ENCODE data around the gene EIPR1.
A peak's percentile ranks its signal among the peaks of the same experiment; 100 is the strongest.
"Not testable (repeated sequence)": the region's sequence is repeated elsewhere in the genome, so short reads cannot be mapped to it uniquely, and the experiment has no call there.

Gene EIPR1

GRCh38 chr2:3208179-3208578 lies 169.4 kb downstream of the EIPR1 start:
- no peak for DNase-seq

GRCh38 chr2:3207091-3207491 lies 170.5 kb downstream of the EIPR1 start:
- DNase-seq, result no peak

GRCh38 chr2:3205845-3206244 lies 171.8 kb downstream of the EIPR1 start:
- DNase-seq, result no peak

GRCh38 chr2:3204031-3204821 lies 173.4 kb downstream of the EIPR1 start:
- DNase-seq, result no peak

GRCh38 chr2:3203497-3204019 lies 174.1 kb downstream of the EIPR1 start:
- DNase-seq, result no peak

- DNase-seq, result no peak
Observed at GRCh38 chr2:3202926-3203325, 174.7 kb downstream of the EIPR1 start.

GRCh38 chr2:3201281-3201680 lies 176.3 kb downstream of the EIPR1 start:
- DNase-seq, result no peak

GRCh38 chr2:3200420-3200939 lies 177.1 kb downstream of the EIPR1 start:
- no peak for DNase-seq

- DNase-seq, result no peak
Observed at GRCh38 chr2:3199627-3200345, 177.8 kb downstream of the EIPR1 start.

GRCh38 chr2:3198671-3199192 lies 178.9 kb downstream of the EIPR1 start:
- not testable (repeated sequence) for DNase-seq

GRCh38 chr2:3198119-3198518 lies 179.5 kb downstream of the EIPR1 start:
- peak; percentile 53 for DNase-seq

GRCh38 chr2:3197308-3197707 lies 180.3 kb downstream of the EIPR1 start:
- DNase-seq, result no peak

- DNase-seq, result no peak
Observed at GRCh38 chr2:3196716-3197115, 180.9 kb downstream of the EIPR1 start.

GRCh38 chr2:3195641-3196476 lies 181.8 kb downstream of the EIPR1 start:
- no peak for DNase-seq

GRCh38 chr2:3194828-3195227 lies 182.8 kb downstream of the EIPR1 start:
- DNase-seq, result no peak

GRCh38 chr2:3193443-3194330 lies 183.9 kb downstream of the EIPR1 start:
- DNase-seq, result no peak

- no peak for DNase-seq
Observed at GRCh38 chr2:3192920-3193319, 184.7 kb downstream of the EIPR1 start.

- DNase-seq, result no peak
Observed at GRCh38 chr2:3192281-3192818, 185.3 kb downstream of the EIPR1 start.

- DNase-seq, result no peak
Observed at GRCh38 chr2:3189961-3190360, 187.7 kb downstream of the EIPR1 start.

- DNase-seq, result no peak
Observed at GRCh38 chr2:3189076-3189591, 188.5 kb downstream of the EIPR1 start.

- DNase-seq, result no peak
Observed at GRCh38 chr2:3188405-3188946, 189.1 kb downstream of the EIPR1 start.
